IPS-15b (cell line): ENCODE measurements around the gene SPATA31D4.
"Not testable (repeated sequence)": the region's sequence is repeated elsewhere in the genome, so short reads cannot be mapped to it uniquely, and the experiment has no call there.

Experiments used
- H3K27me3 ChIP-seq: one replicate; pipeline ENCODE4 v1.6.1; 2013; ENCODE audit warnings: low read length; ENCODE audit not compliant: control insufficient read depth, insufficient read depth
- H3K36me3 ChIP-seq: one replicate; pipeline ENCODE4 v1.6.1; 2013; ENCODE audit warnings: low read length; ENCODE audit not compliant: control insufficient read depth, insufficient read depth
- H3K4me1 ChIP-seq: one replicate; pipeline ENCODE4 v1.6.1; 2013; ENCODE audit warnings: mild to moderate bottlenecking, low read length; ENCODE audit not compliant: control insufficient read depth, insufficient read depth
- H3K4me3 ChIP-seq: one replicate; pipeline ENCODE4 v1.5.1; 2013; ENCODE audit warnings: low read depth, low read length
- H3K9ac ChIP-seq: one replicate; pipeline ENCODE4 v1.6.1; 2013; ENCODE audit warnings: low read depth, mild to moderate bottlenecking, low read length
- H3K9me3 ChIP-seq: one replicate; pipeline ENCODE4 v1.6.1; 2013; ENCODE audit warnings: mild to moderate bottlenecking, low read length; ENCODE audit not compliant: control insufficient read depth, insufficient read depth

SPATA31D4 gene

DNA sequence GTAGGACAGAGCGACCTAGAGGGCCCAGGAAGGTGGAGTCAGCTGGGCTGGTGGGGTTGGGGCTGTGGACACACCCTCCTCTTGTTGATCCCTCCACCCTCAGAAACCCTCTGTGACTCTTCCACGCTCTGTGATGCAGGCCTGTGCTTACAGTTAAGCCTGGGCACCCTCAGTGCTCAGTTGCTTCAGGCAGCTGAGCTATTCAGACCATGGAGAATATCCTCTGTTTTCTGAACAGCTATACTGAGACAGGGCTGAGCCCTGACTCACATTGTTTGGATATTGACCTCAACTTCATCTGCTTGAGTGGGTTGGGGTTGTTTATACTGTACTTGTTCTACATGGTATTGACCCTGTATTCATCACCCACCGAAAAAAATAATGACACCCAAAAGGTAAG lies at the start of gene SPATA31D4:
TSS of gene SPATA31D4 (plus strand) at position 124 of the 400 bp plus-strand sequence. CDS start at position 210, 86 bp downstream.
- not testable (repeated sequence) for H3K4me1 ChIP-seq, H3K27me3 ChIP-seq, H3K36me3 ChIP-seq, H3K9me3 ChIP-seq, H3K9ac ChIP-seq, H3K4me3 ChIP-seq

DNA sequence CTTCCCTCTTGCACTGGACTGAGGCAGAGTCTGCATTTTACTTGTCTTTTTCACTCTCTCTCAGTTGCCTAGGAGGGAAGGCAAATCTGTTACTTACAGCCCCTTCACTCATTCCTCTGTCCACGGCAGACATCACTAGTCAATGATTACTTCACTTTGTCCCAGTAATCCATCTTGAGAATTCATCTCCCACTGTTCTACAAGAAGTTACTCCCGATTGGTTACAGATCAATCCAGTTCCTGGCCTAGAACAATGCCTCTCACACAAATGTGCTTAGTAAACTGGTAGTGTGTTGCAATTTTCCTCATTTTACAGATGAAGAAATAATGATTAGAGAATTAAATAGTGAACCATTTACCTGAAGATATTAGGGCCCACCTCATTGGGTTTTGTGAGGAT lies 49.7 kb upstream of the SPATA31D4 start:
- H3K4me1 ChIP-seq: no peaks in the 10 kb centered on the region
- no peaks in the 10 kb centered on the region for H3K36me3 ChIP-seq
- H3K9ac ChIP-seq: no peak overlapping the region
- H3K27me3 ChIP-seq: no peaks in the 10 kb centered on the region
- no peaks in the 10 kb centered on the region for H3K9me3 ChIP-seq
- no peak overlapping the region for H3K4me3 ChIP-seq

DNA sequence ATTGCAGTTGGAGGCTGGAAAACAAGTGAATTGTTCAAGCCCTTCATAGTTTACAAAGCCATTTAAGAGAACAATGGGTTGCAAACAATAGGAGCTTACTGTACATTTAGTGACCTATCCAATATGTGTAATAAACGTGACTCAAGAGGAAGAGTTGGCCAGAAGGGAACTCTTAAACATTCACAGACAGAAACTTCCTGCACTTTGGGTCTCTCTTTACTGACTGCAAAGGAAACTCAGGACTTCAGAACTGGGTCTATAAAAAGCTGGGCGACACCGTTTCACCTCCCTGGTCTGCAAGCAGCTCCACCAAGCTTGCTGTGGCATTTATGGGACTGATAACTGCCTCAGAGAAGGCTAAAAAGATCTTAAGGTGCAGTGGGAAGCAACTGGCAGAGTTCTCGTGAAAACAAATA lies 48.7 kb upstream of the SPATA31D4 start:
- Histone ChIP-seq H3K4me1 (no peaks in the 10 kb centered on the region), H3K4me3 (no peak overlapping the region), H3K27me3 (no peaks in the 10 kb centered on the region), H3K9ac (no peak overlapping the region), H3K9me3 (no peaks in the 10 kb centered on the region), H3K36me3 (no peaks in the 10 kb centered on the region)

DNA sequence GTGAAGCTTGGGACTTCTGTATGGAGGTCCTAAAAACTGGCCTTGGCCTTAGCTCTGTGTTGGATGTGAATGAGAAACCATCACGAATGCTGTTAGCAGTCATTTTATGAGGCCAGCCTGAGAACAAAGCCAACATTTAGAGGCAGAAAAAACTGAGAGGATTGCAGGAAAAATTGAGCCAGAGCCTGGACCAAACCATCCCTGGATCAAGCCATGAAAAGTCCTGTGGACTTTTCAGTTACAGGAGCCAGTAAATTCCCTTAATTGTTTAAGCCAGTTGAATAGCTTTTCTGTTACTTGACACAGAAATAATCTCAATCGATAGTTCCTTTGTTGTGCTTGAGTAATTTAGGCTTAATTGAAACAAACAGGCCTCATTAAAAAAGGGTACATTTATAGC lies 42.6 kb upstream of the SPATA31D4 start:
- no peak overlapping the region for H3K4me3 ChIP-seq
- H3K36me3 ChIP-seq: no peaks in the 10 kb centered on the region
- H3K27me3 ChIP-seq: no peaks in the 10 kb centered on the region
- no peaks in the 10 kb centered on the region for H3K4me1 ChIP-seq
- H3K9me3 ChIP-seq: no peaks in the 10 kb centered on the region
- H3K9ac ChIP-seq: no peak overlapping the region

DNA sequence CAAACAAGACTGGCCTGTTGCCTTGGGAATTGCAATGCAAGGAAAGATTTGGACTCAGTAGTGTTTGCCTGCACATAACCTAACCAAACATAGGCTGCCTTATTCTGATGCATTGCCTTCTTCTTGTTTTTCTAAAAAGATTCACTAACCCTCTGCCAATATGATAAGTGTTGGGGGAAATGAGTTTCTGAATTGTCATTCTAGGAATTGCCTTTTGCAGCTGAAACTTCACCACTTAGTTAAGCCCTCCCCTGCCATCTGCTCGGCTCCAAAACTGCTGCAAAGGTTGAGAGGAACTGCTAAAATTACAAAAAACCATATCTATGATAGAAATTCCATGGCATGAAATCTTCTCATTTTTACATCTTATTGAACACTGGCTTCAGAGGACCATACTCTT lies 41.6 kb upstream of the SPATA31D4 start:
- H3K9me3 ChIP-seq: no peaks in the 10 kb centered on the region

DNA sequence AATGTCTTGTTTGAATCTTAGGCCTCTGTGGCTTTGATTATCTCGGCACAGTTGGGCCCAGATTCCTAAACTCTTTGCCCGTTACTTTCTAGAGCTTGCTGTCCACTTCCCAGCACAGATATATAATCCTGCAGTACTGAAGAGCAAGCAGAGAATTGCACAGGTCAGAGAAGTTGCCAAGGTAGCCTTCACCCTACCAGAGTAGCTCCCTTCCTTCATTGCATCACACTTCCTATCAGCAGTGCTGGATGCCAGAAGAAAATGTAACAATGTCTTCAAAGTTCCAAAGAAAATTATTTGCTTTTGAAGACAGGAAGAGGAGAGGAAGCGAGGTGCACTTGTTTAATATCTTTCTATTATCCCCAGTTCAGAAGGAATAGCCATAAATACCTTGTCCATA lies 38.1 kb upstream of the SPATA31D4 start:
- Histone ChIP-seq H3K9me3 (no peaks in the 10 kb centered on the region), H3K9ac (no peak overlapping the region), H3K27me3 (no peaks in the 10 kb centered on the region)

More for the DNA sequence above, 41.6 kb upstream of the SPATA31D4 start:
- H3K4me1 ChIP-seq: no peaks in the 10 kb centered on the region
- no peaks in the 10 kb centered on the region for H3K36me3 ChIP-seq
- no peaks in the 10 kb centered on the region for H3K27me3 ChIP-seq
- no peak overlapping the region for H3K4me3 ChIP-seq
- H3K9ac ChIP-seq: no peak overlapping the region

DNA sequence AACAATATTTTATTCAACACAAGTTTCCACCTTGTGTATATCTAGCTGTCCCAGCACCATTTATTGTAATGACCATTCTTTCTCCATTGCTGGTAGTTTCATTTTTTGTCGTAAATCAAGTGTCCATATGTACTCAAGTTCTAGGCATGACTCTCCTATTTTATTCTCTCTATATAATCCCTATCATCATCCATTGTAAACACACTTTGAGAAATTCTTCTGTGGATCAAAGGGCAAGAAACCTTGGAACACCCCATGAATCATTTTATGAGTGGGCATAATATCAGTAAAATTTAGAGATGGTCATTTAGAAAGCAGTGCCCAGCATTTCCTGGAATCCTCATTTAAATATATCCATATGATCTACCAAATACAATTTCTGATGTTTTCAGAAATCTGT lies 35.8 kb upstream of the SPATA31D4 start:
- no peak overlapping the region for H3K9ac ChIP-seq
- no peak overlapping the region for H3K4me3 ChIP-seq
- H3K9me3 ChIP-seq: no peaks in the 10 kb centered on the region
- no peaks in the 10 kb centered on the region for H3K36me3 ChIP-seq
- H3K27me3 ChIP-seq: no peaks in the 10 kb centered on the region
- no peaks in the 10 kb centered on the region for H3K4me1 ChIP-seq

More for the DNA sequence above, 38.1 kb upstream of the SPATA31D4 start:
- Histone ChIP-seq H3K36me3 (no peaks in the 10 kb centered on the region), H3K4me3 (no peak overlapping the region), H3K4me1 (no peaks in the 10 kb centered on the region)

DNA sequence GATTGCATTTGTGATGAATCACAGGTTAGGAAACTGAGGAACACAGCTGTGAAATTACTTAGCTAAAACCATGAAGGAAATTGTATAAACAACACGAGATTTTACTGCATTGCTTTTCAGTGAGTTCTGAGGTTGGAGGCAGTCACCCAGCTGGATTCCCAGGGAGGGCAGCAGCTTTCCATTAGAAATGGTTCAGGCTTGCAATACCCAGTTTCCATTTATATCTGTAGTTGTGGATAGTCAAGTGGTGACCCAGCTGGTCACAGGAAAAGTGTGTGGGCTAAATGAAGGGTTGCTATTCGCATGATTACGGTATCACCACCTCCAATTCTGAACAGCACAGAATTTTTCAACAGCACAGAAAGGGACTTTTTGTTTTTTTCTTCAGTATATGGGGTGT lies 34.3 kb upstream of the SPATA31D4 start:
- Histone ChIP-seq H3K27me3 (no peaks in the 10 kb centered on the region), H3K36me3 (no peaks in the 10 kb centered on the region), H3K9me3 (no peaks in the 10 kb centered on the region), H3K4me3 (no peak overlapping the region), H3K4me1 (no peaks in the 10 kb centered on the region), H3K9ac (no peak overlapping the region)

DNA sequence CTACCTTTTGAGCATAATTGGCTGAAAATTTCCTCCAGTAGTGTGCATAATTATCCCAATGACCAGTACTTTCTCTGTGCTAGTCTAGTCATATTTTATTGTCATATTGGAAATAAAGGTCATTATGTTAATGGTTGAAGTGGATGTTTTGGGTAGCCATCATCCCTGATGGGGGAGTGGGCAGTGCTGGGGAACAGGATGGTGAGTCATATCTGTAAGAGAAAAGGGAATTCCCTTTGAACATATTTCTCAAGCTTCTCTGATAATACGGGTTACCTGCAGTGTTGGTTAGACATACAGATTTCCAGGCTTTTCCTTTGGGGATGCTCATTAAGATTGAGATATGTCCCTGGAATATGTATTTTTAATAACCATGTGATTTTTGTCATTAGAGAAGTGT lies 33.3 kb upstream of the SPATA31D4 start:
- Histone ChIP-seq H3K9ac (no peak overlapping the region), H3K36me3 (no peaks in the 10 kb centered on the region), H3K9me3 (no peaks in the 10 kb centered on the region), H3K4me3 (no peak overlapping the region), H3K4me1 (no peaks in the 10 kb centered on the region), H3K27me3 (no peaks in the 10 kb centered on the region)

DNA sequence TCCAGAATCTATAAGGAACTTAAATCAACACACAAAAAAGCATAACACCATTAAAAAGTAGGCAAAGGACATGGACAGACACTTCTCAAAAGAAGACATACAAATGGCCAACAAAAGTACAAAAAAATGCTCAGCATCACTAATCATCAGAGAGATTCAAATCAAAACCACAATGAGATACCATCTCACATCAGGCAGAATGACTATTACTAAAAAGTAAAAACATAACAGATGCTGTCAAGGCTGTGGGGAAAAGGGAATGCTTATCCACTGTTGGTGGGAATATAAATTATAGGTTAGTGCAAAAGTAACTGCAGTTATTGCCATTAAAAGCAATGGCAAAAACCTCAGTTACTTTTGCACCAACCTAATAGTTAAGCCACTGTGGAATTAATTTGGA lies 32.2 kb upstream of the SPATA31D4 start:
- Histone ChIP-seq H3K4me1 (no peaks in the 10 kb centered on the region), H3K9ac (no peak overlapping the region), H3K9me3 (no peaks in the 10 kb centered on the region), H3K4me3 (no peak overlapping the region), H3K27me3 (no peaks in the 10 kb centered on the region), H3K36me3 (no peaks in the 10 kb centered on the region)

DNA sequence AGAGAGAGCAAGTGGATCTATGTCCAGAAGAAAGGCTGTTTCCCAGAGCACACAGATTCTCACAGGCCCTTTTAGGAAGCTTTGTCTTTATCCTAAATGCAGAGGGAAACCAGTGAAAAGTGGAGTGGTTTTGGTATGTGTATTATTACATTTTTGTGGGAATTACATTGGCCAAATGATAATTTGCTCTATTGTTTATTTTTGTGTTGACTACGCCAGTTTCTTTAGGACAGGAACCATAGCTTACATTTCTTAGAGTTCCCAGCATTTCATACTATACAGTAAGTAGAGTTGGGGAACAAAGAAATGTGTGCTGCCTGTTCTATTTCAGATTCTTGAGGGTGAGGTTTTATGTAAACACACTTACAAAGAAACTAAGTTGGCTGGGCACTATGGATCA lies 29.4 kb upstream of the SPATA31D4 start:
- Histone ChIP-seq H3K27me3 (no peaks in the 10 kb centered on the region), H3K36me3 (no peaks in the 10 kb centered on the region), H3K4me3 (no peak overlapping the region)

DNA sequence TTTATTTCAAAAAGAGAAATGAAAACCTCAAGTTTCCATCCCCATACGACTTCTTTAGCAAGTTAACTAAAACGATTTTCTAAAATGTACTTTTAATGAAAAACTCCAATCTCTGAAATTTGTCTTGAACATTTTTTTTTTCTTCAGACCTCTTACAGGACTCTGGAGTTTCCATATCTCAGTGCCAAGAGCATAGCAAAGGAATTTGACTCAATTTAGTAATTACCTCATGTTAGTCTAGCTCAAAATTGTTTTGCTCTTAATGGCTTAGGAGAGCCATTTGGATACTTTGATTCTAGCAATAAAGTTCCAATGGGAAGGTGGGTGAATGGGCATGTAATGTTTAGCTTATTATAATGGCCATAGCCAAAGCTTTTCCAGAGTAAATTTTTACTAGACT lies 26.0 kb upstream of the SPATA31D4 start:
- Histone ChIP-seq H3K4me3 (no peak overlapping the region), H3K9me3 (no peaks in the 10 kb centered on the region), H3K36me3 (no peaks in the 10 kb centered on the region), H3K27me3 (no peaks in the 10 kb centered on the region), H3K9ac (no peak overlapping the region), H3K4me1 (no peaks in the 10 kb centered on the region)

More for the DNA sequence above, 29.4 kb upstream of the SPATA31D4 start:
- H3K9me3 ChIP-seq: no peaks in the 10 kb centered on the region
- no peak overlapping the region for H3K9ac ChIP-seq
- H3K4me1 ChIP-seq: no peaks in the 10 kb centered on the region

DNA sequence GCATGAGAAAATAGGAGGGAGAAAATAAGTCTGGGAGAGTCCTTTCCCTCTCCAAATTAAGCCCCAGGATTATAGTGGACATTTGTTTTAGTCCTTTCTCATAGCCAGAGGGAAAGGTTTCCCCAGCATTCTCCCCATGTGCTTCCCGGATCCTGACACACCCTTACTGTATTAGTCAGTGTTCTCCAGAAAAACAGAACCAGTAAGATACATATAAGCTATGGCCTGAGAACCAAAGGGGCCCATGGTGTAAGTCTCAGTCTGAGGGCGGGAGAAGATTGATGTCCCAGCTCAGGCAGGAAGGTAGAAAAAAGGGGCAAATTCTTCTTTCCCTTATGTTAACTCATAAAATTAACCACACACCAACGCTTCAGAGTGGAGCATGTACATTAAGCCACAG lies 25.6 kb upstream of the SPATA31D4 start:
- Histone ChIP-seq H3K4me1 (no peaks in the 10 kb centered on the region), H3K27me3 (no peaks in the 10 kb centered on the region), H3K4me3 (no peak overlapping the region), H3K9me3 (no peaks in the 10 kb centered on the region), H3K9ac (no peak overlapping the region), H3K36me3 (no peaks in the 10 kb centered on the region)
